HG03378 (cell line): ENCODE results near the gene FBXW11.

Experiments used
- ATAC-seq: cut with Tn5 transposase; IDR thresholded peaks from one replicate; pipeline ENCODE4 v1.9.1; 2021; ENCODE audit warnings: mild to moderate bottlenecking, moderate library complexity; ENCODE audit not compliant: unreplicated experiment

The FBXW11 gene

GRCh38 chr5:171813813-171814490, 192.5 kb downstream of the FBXW11 start:
- ATAC-seq, result no peak

- ATAC-seq, result no peak
Measured at GRCh38 chr5:171813270-171813669, 193.2 kb downstream of the FBXW11 start.
